GM13976 (cell line): ENCODE results near the gene UBE2M.
A peak's percentile ranks its signal among the peaks of the same experiment; 100 is the strongest.

Experiments
- DNase-seq: peaks from one replicate; pipeline ENCODE4 v3.0.0; 2012; ENCODE audit warnings: low spot score
- in situ Hi-C: fragments of 300-500 bp; cut with MboI; formaldehyde crosslinking; loops from one replicate; pipeline ENCODE4 v1.12.0; 2022; ENCODE audit warnings: low sequenced_read_pairs, mixed read lengths, inconsistent platforms; ENCODE audit not compliant: unreplicated experiment
- TF ChIP-seq, protein P1 (sequence below): IDR thresholded peaks from 2 replicates; pipeline ENCODE4 v1.5.1; 2012; ENCODE audit warnings: borderline replicate concordance, mild to moderate bottlenecking; ENCODE audit not compliant: insufficient read depth; ENCODE audit errors: extremely low read depth, missing control alignments, control extremely low read depth

Gene UBE2M

DNA sequence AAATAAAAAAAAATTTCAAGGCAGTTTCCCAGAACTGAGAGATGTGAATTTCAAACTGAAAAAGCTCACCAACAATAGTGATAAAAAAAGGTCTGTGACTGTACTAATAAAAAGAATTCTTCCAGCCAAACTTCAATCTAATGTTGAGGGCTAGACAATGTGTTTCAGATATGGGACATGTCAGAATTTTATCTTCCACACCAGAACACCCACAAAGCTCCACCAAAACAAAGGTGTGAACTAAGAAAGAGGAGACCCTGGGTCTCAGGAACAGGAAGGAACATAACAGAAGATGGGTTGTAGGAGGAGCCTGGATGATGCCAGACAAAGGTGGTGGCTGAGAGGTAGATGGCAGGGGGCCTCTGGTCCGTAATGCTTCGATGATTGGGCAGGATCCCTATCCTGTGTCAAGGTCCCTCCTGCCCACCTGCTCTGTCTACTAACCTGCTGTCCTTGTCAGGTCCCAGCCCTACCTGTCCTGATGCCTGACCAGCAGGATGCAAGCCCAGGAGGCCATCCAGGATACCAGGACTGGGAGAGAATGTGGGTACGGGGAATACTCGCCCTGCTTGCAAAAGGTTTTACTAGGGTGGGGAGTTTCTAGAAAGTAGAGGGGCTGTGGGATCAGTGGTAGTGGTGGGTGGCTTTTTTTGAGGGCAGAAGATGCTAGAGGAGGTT lies 10.2 kb upstream of the UBE2M start:
- DNase-seq: no peak
- in situ Hi-C loops: no loop called here
- TF ChIP-seq, protein P1, sequence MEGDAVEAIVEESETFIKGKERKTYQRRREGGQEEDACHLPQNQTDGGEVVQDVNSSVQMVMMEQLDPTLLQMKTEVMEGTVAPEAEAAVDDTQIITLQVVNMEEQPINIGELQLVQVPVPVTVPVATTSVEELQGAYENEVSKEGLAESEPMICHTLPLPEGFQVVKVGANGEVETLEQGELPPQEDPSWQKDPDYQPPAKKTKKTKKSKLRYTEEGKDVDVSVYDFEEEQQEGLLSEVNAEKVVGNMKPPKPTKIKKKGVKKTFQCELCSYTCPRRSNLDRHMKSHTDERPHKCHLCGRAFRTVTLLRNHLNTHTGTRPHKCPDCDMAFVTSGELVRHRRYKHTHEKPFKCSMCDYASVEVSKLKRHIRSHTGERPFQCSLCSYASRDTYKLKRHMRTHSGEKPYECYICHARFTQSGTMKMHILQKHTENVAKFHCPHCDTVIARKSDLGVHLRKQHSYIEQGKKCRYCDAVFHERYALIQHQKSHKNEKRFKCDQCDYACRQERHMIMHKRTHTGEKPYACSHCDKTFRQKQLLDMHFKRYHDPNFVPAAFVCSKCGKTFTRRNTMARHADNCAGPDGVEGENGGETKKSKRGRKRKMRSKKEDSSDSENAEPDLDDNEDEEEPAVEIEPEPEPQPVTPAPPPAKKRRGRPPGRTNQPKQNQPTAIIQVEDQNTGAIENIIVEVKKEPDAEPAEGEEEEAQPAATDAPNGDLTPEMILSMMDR: no peak

- DNase-seq: no peak
- in situ Hi-C loops: no loop called here
- TF ChIP-seq, protein P1: no peak
Measured at GRCh38 chr19:58566989-58567388, 8.6 kb upstream of the UBE2M start.

- no peak for DNase-seq
- TF ChIP-seq, protein P1: no peak
- in situ Hi-C loops: no loop called here
Measured at GRCh38 chr19:58563823-58564222, 5.4 kb upstream of the UBE2M start.

DNA sequence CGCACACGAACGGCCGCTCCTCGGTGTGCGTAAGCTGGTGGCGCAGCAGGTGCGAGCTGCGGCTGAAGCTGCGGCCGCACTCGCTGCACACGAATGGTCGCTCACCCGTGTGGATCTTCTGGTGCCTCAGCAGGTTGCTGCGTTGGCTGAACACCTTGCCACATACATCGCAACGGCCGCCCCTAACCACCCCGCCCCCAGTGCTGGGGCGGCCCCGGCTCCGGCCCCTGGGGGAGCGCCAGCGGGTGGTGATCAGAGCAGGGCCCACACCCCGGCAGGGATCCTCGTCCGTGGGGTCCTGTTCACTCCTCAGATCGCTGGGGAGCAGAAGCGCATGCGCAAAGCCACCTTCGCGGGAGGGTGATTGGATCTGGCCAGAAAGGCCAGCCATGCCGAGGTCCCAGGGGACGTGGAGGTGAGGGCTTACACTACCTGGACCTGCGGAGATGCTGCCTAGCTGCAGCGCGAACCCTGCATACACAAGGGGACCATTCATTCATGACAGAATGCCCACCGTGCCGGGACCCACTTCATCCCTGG lies 4.7 kb upstream of the UBE2M start:
- TF ChIP-seq, protein P1: no peak

DNA sequence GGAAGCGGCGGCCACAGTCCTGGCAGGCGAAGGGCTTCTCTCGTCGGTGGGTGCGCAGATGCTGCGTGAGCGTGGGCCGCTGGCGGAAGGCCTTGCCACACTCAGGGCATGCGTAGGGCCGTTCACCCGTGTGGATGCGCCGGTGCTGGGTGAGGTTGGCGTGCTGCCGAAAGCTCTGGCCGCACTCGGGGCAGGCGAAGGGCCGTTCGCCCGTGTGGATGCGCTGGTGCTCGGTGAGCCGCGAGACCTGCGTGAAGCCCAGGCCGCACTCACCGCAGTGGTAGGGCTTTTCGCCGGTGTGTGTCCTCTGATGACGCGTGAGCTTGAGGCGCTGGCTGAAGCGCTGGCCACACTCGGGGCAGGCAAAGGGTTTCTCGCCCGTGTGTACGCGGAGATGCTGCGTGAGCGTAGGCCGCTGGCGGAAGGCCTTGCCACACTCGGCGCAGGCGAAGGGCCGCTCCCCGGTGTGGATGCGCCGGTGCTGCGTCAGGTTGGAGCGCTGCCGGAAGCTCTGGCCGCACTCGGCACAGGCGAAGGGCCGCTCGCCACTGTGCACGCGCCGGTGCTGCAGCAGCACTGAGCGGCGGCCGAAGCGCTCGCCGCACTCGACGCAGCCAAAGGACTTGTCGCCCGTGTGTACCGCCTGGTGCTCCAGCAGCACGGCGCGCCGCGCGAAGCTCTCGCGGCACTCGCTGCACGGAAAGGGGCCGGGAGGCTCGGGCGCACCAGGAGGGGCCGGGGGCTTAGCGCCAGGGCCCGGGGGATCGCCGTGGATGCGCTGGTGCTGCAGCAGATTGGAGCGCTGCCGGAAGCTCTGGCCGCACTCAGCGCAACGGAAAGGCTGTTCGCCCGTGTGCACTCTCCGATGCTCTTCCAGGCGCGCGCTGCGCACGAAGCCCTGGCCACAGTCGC lies 4.0 kb upstream of the UBE2M start:
- TF ChIP-seq, protein P1: no peak
- no peak for DNase-seq
- in situ Hi-C loops: no loop called here

More for the DNA sequence above, 4.7 kb upstream of the UBE2M start:
- peak; percentile 77 for DNase-seq
- in situ Hi-C loops: no loop called here

DNA sequence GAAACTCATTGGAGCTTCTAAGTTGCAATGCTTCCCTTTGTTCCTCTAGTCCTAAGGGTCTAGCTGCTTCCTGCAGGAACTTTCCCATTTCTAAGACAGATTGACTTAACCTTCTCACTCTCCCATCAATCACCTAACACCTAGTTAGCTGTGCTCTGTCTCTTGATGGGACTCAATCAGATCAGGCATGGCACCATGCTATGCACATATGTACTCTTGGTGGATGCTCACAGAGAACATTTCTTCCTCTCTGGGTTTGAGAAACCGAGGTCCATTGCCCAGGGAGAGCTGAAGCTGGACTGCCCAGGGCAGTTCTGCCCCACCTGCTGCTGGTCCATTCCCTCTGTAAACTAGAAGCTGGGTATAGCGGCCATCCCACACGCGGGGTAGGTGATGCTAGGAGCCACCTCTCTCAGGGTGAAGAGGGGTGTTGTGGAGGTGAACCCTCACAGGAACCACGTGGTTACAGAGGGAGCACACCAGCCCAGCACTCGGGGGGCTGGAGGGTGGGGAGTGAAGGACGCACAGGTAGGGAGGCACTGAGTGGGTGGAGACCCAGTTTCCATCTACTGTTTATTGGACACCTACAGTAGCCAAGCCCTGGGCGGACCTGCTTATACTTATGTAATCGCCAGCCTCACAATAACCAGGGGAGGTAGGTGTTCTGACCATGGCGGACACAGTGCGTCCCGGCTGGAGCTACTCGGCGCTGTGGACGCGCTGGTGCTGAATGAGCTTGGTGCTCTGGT lies 3.1 kb upstream of the UBE2M start:
- in situ Hi-C loops: no loop called here
- TF ChIP-seq, protein P1: no peak
- DNase-seq: no peak
